Neural progenitor cell (in vitro differentiated cells): ENCODE results near the gene CCNL2. TPM values are rescaled to one million over a fixed set of nuclear protein-coding genes. Genes with fewer than 3 reads are reported as not detected.

Experiments used
- DNase-seq: peaks from one replicate; pipeline ENCODE4 v3.0.0-alpha.2; 2016; ENCODE audit warnings: low spot score
- H2AFZ ChIP-seq: fragments of 200-600 bp; sonication (generic); replicated peaks from 2 replicates; pipeline ENCODE4 v1.6.1; 2016; ENCODE audit warnings: antibody characterized with exemption
- H3F3A ChIP-seq: fragments of 200-600 bp; sonication (generic); 2 replicates; pipeline ENCODE4 v1.6.1; 2016; ENCODE audit warnings: antibody characterized with exemption, low read depth
- H3K27ac ChIP-seq: fragments of 200-600 bp; sonication (generic); 2 replicates; pipeline ENCODE4 v1.5.1; 2016; ENCODE audit warnings: mild to moderate bottlenecking
- H3K27me3 ChIP-seq: fragments of 200-600 bp; sonication (generic); 2 replicates; pipeline ENCODE4 v1.6.1; 2016; ENCODE audit warnings: mild to moderate bottlenecking, moderate library complexity
- H3K36me3 ChIP-seq: fragments of 200-600 bp; sonication (generic); 2 replicates; pipeline ENCODE4 v1.5.1; 2016
- H3K4me1 ChIP-seq: fragments of 200-600 bp; sonication (generic); 2 replicates; pipeline ENCODE4 v1.6.1; 2016; ENCODE audit warnings: mixed run types
- H3K4me2 ChIP-seq: fragments of 200-600 bp; sonication (generic); 2 replicates; pipeline ENCODE4 v1.6.1; 2016
- H3K4me3 ChIP-seq: fragments of 200-600 bp; sonication (generic); 2 replicates; pipeline ENCODE4 v1.5.1; 2016
- H3K79me2 ChIP-seq: fragments of 200-600 bp; sonication (generic); 2 replicates; pipeline ENCODE4 v1.6.1; 2016; ENCODE audit warnings: low read depth
- H3K9ac ChIP-seq: fragments of 200-600 bp; sonication (generic); 2 replicates; pipeline ENCODE4 v1.6.1; 2016
- H3K9me3 ChIP-seq: fragments of 200-600 bp; sonication (generic); 2 replicates; pipeline ENCODE4 v1.5.1; 2016; ENCODE audit warnings: low read depth
- H4K20me1 ChIP-seq: fragments of 200-600 bp; sonication (generic); 2 replicates; pipeline ENCODE4 v1.6.1; 2016; ENCODE audit warnings: low read depth
- H3K27ac Mint-ChIP-seq: 3 replicates; pipeline ENCODE4 v1.8.0; 2021; ENCODE audit warnings: mixed read lengths
- H3K27me3 Mint-ChIP-seq: 2 replicates; pipeline ENCODE4 v1.8.0; 2022; ENCODE audit warnings: low read depth, mild to moderate bottlenecking, inconsistent platforms, moderate library complexity, mixed read lengths; ENCODE audit not compliant: insufficient read depth
- H3K36me3 Mint-ChIP-seq: 3 replicates; pipeline ENCODE4 v1.8.0; 2021; ENCODE audit warnings: mixed read lengths
- H3K4me1 Mint-ChIP-seq: 3 replicates; pipeline ENCODE4 v1.8.0; 2021; ENCODE audit warnings: mixed read lengths
- H3K4me3 Mint-ChIP-seq: 3 replicates; pipeline ENCODE4 v1.8.0; 2021; ENCODE audit warnings: mild to moderate bottlenecking, moderate library complexity, mixed read lengths
- H3K9me3 Mint-ChIP-seq: 3 replicates; pipeline ENCODE4 v1.8.0; 2020; ENCODE audit warnings: mixed read lengths
- EZH2 ChIP-seq: fragments of 200-600 bp; sonication (generic); IDR thresholded peaks from 2 replicates; pipeline ENCODE4 v1.6.1; 2017; ENCODE audit warnings: antibody characterized with exemption, mild to moderate bottlenecking, moderate library complexity
- EZH2phosphoT487 ChIP-seq: fragments of 200-600 bp; sonication (generic); IDR thresholded peaks from 2 replicates; pipeline ENCODE4 v1.6.1; 2017; ENCODE audit warnings: antibody characterized with exemption
- total RNA-seq: library from RNA; depleted of rRNA; stranded (reverse); fragments of >200 nt; gene quantifications from 2 replicates; pipeline ENCODE4 v1.2.3, GENCODE V29; 2015; ENCODE audit warnings: low replicate concordance
- TF ChIP-seq, protein P1 (sequence below): fragments of 200-600 bp; sonication (generic); IDR thresholded peaks from 2 replicates; pipeline ENCODE4 v1.5.1; 2017; ENCODE audit warnings: antibody characterized with exemption, mild to moderate bottlenecking

Gene CCNL2
- total RNA-seq, 1 donor from 2014 or later: 143 TPM

DNA sequence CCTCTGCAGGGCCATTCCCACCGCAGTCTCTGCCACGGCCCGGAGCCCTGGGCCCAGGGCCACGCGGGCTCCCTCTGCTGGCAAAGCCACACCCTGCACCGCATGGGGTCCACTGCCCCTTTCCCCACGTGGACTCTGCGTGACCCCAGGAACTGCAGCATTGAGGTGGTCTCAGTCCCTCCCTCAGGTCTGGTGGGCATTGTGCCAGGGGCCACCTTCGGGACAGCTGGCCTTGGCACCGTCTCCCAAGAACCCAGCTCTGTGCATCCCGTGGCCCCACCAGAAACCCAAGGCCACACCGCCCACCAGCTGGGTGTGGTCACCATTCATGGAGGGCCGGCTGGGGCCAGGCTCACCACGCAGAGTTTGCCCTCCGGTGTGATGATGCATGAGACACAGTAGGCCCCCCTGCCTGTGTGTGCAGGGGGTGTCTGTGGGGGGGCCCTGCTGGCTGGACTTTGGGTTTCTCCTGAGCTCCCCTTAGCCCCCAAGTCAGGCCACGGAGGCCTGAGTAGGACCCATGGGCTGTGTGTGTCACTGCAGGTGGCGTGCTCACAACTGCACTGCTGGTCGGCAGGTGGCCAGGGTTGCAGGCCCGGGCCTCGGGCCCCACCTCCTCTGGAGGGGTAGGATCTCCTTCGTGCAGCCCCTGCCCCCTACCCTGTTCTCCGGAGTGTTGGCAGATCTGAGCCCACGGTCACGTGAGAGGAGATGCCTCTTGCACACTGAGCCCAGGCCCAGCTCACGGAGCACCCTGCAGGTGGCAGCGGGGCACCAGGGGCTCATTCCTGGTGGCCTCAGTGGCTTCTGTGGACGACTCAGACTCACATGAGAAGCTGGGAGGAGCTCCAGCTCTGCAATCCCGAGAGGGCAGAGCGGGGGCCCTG lies 42.1 kb upstream of the CCNL2 start:
- Mint-ChIP-seq H3K9me3 (no peaks in the 10 kb centered on the region), H3K4me3 (no peak overlapping the region), H3K27ac (no peak overlapping the region), H3K36me3 (no peaks in the 10 kb centered on the region), H3K27me3 (peaks cover 4% of the 10 kb centered on the region), H3K4me1 (peaks cover 7% of the 10 kb centered on the region)
- Histone ChIP-seq H3K9ac (no peak overlapping the region), H3K4me2 (no peak overlapping the region), H3K36me3 (no peaks in the 10 kb centered on the region), H4K20me1 (peaks cover 3% of the 10 kb centered on the region), H3K27ac (no peak overlapping the region), H3K79me2 (no peaks in the 10 kb centered on the region), H3F3A (peaks cover 3% of the 10 kb centered on the region), H3K4me3 (no peak overlapping the region), H3K27me3 (peaks cover 11% of the 10 kb centered on the region), H3K4me1 (no peaks in the 10 kb centered on the region), H2AFZ (no peak overlapping the region), H3K9me3 (no peaks in the 10 kb centered on the region)
- TF ChIP-seq EZH2phosphoT487: no peak
- TF ChIP-seq, protein P1, sequence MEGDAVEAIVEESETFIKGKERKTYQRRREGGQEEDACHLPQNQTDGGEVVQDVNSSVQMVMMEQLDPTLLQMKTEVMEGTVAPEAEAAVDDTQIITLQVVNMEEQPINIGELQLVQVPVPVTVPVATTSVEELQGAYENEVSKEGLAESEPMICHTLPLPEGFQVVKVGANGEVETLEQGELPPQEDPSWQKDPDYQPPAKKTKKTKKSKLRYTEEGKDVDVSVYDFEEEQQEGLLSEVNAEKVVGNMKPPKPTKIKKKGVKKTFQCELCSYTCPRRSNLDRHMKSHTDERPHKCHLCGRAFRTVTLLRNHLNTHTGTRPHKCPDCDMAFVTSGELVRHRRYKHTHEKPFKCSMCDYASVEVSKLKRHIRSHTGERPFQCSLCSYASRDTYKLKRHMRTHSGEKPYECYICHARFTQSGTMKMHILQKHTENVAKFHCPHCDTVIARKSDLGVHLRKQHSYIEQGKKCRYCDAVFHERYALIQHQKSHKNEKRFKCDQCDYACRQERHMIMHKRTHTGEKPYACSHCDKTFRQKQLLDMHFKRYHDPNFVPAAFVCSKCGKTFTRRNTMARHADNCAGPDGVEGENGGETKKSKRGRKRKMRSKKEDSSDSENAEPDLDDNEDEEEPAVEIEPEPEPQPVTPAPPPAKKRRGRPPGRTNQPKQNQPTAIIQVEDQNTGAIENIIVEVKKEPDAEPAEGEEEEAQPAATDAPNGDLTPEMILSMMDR: peak; percentile 71
- no peak for TF ChIP-seq EZH2
- peak; percentile 80 for DNase-seq

DNA sequence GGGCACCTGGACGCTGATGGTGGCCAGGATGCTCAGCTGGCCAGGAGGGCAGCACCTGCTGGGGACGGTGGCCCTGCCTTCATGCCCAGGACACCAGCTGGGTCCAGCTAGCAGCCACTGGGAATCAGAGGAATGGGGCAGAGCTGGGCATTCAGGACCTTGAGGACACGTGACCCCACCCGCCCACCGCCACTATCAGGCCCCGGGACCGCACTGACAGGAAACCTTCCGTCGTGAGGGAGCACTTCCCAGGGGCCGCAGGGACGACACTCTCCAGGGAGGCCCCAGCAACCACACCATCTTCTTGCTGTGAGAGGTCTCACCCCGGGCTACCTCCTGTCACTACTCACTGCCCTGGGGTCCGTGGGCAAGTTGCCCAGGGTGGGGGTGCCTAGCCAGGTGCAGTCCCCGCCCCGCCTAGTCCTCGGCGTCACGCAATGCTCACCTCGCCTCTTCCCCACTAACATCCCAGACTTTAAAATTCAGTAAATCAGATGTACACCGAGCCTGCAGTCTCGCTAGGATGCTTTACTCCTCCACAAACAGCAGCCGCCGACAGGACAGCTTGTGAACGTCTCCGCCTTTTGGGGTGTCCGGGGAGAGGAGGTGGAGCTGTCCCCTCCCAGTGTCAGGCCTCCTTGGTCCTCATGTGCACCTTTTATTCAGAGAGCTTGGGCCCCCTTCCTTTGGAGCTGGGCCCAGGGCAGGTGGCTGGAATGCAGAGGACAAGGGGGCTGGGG lies 41.3 kb upstream of the CCNL2 start:
- no peak for DNase-seq
- H3K4me2 ChIP-seq: no peak overlapping the region
- Mint-ChIP-seq H3K4me1 (peaks cover 8% of the 10 kb centered on the region), H3K36me3 (no peaks in the 10 kb centered on the region), H3K4me3 (no peak overlapping the region), H3K9me3 (no peaks in the 10 kb centered on the region), H3K27ac (no peak overlapping the region), H3K27me3 (peaks cover 7% of the 10 kb centered on the region)
- no peaks in the 10 kb centered on the region for H3K79me2 ChIP-seq
- H3K4me1 ChIP-seq: no peaks in the 10 kb centered on the region
- H3K9ac ChIP-seq: no peak overlapping the region
- H3K9me3 ChIP-seq: no peaks in the 10 kb centered on the region
- H2AFZ ChIP-seq: no peak overlapping the region
- H4K20me1 ChIP-seq: peaks cover 3% of the 10 kb centered on the region
- peaks cover 19% of the 10 kb centered on the region for H3K27me3 ChIP-seq
- no peak overlapping the region for H3K27ac ChIP-seq
- H3K36me3 ChIP-seq: no peaks in the 10 kb centered on the region
- H3K4me3 ChIP-seq: no peak overlapping the region
- TF ChIP-seq, protein P1: no peak
- no peak for TF ChIP-seq EZH2
- TF ChIP-seq EZH2phosphoT487: no peak
- peaks cover 8% of the 10 kb centered on the region for H3F3A ChIP-seq

DNA sequence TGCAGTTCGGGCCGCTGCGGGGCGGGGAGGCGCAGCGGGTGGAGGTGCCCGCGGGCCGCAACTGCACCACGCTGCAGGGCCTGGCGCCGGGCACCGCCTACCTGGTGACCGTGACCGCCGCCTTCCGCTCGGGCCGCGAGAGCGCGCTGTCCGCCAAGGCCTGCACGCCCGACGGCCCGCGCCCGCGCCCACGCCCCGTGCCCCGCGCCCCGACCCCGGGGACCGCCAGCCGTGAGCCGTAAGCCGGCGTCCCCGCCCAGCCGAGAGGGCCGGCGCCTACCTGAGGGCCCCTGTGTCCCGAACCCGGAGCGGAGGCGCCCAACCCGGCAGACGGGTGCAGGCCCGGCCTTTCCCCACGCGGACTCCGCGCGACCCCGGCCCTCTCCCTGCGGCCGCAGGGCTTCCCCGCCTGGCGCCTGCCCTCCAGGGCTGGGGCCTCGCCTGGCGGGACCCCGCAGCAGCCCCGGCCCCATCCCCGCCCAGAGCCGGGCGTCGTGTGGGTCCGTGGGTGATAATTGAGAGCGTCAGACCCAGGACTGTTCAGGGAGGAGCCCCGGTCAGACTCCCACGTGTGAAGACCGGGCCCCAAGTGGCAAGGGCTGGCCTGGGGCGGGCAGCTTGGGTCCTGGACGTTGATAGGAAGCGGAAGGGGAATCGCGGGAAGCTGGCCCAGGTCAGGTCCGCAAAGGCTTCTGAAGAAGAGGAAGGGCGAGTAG lies 40.6 kb upstream of the CCNL2 start:
- Histone ChIP-seq H4K20me1 (peaks cover 3% of the 10 kb centered on the region), H3K4me3 (no peak overlapping the region), H3K27ac (no peak overlapping the region), H3K79me2 (no peaks in the 10 kb centered on the region), H3F3A (peaks cover 15% of the 10 kb centered on the region), H3K9me3 (no peaks in the 10 kb centered on the region), H3K27me3 (peaks cover 26% of the 10 kb centered on the region), H2AFZ (no peak overlapping the region), H3K4me2 (no peak overlapping the region), H3K36me3 (no peaks in the 10 kb centered on the region), H3K4me1 (peaks cover 7% of the 10 kb centered on the region), H3K9ac (no peak overlapping the region)
- Mint-ChIP-seq H3K27ac (no peak overlapping the region), H3K9me3 (no peaks in the 10 kb centered on the region), H3K27me3 (peaks cover 11% of the 10 kb centered on the region), H3K4me3 (no peak overlapping the region), H3K36me3 (no peaks in the 10 kb centered on the region), H3K4me1 (peaks cover 12% of the 10 kb centered on the region)
- TF ChIP-seq, protein P1: no peak
- no peak for TF ChIP-seq EZH2phosphoT487
- TF ChIP-seq EZH2: no peak
- no peak for DNase-seq
